HG03175 (cell line): ENCODE measurements around the gene SLC6A7.
"Not testable (repeated sequence)": the region's sequence is repeated elsewhere in the genome, so short reads cannot be mapped to it uniquely, and the experiment has no call there.

Source experiments
- ATAC-seq: cut with Tn5 transposase; IDR thresholded peaks from one replicate; pipeline ENCODE4 v1.9.1; 2021; ENCODE audit warnings: mild to moderate bottlenecking, moderate library complexity; ENCODE audit not compliant: unreplicated experiment

Gene SLC6A7

DNA sequence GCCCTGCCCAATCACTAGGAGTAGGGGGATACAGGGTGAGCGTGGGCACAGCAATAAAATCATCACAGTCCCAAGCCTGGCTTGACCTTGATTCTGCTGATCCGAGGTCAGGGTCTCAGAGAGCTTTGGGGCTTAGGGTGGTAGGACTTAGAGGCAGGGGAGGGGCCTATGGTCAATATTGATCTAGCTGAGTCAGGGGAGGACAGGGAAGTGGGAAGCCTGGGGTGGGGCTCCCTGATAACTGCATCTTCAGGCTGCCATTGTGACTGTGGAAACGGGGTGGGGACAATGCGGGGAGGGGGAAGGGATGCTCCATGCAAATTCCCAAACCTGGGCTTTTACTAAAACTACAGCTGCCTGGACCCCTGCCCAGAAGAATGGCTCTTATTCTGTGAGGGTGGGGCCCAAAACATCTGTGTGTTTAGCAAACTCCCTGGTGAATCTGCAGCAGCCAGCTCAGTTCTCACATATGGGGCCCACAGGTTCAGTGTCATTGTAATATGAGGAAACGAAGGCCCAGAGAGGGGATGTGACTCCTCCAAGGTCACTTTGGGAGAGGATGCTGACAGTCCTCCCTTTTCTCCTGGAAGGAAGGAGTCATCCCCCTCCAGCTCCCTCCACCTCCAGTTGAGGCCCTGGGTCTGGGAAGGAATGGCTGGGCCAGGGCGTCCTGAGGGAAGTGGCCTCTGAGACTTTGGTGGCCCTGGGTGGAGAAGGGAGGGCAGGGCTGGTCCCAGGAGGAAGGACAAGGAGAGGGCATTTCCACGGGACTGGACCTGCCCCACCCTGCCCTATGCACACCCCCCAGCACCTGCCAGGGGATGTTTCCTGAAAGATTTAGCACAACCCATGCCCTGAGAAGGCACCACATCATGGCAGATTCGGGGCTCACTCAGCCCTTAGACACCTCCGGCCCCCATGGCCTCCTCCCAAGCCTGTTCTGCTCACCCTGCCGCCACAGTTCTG lies 26.4 kb downstream of the SLC6A7 start:
- ATAC-seq, result no peak

DNA sequence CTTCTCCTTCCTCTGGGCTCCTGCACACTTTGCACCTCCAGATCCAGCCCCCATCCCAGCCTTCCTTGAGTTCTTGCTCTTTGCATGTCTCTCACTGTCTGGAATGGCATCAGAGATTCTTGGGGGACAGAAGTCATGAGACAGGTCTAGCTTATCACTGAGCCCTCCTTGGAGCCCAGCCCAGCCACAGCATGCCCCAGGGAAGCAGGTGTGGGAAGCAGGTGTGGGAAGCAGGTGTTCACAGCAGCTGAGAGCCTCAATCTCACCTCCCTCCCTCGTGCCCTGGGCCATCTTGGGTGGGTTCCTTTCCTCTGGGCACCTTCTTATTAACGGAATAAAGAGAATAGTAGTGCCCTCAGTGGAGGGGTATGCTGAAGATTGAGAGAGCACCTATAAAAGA lies 27.2 kb downstream of the SLC6A7 start:
- ATAC-seq, result no peak

DNA sequence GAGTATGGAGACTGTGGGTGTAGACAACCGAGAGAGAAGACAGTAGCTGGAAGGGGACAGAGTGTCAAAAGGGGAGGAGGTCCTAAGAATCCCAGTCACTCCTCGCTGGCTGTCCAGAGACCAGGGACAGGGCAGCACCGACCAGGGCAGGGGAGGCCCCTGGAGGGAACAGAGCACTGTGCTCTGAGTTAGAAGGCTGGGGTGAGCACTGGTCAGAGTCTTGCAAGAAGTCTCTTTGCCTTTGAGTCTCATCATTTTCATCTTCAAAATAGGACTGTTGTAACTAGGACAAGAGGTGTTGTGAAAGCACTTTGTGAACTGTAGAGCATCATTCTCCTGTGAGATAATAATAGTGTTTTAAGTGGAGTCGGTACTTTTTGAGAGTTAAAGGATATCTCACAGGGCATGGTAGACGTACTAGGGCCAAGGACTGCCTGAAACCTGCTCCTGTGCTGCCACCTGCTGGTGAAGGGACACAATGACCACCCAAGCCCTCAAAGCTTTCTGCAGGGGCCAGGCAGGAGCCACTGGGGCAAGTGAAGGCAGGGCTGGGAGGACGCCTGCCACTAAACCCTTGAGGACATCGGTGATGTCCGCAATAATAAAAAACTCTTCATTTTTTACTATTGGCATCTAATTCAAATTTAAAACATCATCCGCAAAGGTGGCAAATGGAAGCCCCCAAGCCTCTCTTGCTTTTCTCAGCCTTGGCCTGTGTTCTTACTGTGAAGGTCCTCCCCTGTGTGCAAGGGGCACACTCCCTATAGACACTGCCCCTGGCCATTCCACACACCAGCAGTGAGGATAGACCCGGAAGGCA lies 28.2 kb downstream of the SLC6A7 start:
- peak; percentile 87 for ATAC-seq

DNA sequence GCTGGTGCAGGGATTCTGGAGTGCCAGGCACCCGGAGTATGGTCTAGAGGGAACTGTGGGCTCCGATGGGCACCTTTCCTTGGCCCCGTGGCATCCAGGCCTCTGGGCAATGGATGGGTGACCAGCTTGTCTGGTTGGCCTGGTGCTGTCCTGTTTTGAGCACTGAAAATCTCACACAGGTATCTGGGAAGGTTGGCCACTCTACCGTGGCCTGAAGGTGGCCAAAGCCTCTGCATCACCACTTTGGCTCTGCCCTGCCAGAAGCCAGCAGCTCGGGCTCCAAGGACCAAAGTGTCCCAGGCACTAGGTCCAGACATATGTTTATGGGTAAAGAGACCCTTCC lies 28.8 kb downstream of the SLC6A7 start:
- no peak for ATAC-seq

DNA sequence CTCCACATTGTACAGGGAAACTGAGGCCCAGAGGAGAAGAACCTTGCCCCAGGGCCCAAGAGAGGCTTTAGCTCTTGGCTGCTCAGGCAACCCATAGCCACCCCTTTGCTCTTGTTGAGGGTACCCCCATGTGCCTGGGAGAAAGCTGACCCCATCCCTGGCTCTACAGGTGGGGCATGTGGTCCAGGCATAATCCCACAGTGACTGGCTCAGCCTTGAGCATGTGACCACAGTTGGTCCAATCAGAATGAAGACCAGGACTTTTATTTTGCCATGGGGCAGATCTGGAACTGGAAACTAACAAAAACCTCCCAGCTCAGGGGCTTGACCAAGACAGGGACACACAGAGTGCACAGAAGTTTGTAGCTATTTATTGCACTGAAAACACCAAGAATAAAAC lies 29.3 kb downstream of the SLC6A7 start:
- ATAC-seq, result no peak

DNA sequence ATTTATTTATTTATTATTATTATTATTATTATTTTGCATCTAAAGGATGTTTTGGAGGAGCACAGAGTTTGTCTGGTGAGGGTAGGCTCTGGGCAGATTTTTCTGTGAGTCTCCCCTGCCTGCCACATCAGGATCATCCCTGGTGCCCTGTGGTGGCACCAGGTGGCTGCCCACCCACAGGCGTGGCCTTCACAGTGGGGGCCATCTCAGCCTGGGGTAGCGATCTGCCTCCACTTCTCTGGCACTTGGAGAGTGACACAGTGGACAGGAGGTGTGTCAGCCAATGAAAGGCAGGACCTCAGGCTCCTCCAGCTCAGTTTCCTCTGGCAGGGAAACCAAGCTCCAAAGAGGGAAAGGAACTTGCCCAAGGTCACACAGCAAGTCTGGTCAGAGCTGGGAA lies 30.0 kb downstream of the SLC6A7 start:
- no peak for ATAC-seq

DNA sequence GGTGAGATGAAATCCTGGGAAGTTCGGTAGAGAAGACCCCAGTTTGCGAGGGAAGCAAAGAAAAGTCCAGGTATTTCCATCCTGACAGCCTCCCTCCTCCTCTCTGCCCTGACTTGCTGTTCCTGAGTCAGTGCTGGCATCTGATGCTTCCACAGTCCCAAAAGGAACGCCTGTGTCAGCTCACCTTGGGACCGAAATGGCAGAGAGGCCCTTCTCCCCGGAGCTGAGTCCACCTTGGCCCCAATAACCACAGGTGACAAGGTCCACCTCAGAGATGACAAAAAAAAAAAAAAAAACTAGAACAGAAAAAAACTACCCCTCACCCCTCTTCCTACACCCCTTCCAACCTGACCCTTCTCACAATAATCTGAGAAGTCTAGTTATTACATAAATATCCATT lies 31.6 kb downstream of the SLC6A7 start:
- ATAC-seq, result no peak

DNA sequence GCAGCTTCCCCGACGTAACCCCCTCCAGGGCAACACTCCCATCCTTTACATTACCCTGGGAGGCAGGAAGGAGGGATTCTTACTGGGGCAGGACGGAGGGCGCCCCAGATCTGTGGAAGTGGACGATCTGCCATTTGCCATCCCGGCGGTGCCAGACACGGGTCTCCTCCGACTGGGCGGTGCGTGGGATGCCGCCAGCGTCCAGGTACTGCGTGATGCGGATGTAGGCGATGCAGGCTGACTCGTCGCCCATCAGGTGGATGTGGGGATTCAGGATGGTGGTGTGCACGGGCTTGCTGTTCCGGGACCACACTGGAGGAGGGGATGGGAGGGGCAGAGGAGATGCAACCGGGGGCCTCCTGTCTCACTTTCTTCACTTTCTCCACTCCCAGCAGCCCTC lies 33.0 kb downstream of the SLC6A7 start:
- ATAC-seq, result no peak

DNA sequence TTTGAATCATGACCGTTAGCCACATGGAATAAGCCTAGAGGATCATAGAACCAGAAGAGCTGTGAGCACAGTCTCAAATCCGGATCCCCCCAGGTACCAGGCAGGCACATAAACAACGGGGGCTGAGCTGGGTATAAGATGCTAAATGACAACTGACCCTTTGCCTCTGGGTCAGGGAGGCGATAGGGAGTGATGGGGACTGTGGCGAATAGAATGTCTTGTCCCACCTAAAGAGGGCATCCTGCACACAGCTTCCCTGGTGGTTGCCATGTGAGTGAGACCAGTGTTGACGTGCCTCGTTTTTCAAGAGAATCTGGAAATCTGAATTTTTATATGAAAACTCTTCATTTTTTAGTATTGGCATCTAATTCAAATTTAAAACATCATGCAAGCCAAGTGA lies 33.6 kb downstream of the SLC6A7 start:
- ATAC-seq, result no peak

DNA sequence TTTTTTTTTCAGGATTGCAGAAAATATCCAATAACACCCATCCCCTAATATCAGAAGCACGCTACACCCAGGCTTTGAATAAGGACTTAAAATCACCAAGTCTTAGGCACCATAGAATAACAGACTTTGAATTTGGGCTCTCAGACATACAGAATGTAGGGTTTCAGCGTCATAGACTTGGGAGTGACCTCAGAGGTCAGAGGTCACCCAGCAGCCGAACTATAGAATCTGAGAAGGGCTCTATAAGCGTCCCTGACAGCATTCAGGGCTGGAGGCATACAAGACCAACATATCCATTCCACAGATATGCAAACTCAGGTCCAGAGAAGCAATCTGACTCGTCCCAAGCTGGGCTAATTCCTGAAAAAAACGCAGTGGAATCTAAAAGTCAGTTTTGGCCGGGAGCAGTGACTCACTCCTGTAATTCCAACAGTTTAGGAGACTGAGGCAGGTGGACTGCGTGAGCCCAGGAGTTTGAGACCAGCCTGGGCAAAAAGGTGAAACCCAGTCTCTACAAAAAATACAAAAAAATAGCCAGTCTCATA lies 34.7 kb downstream of the SLC6A7 start:
- ATAC-seq, result no peak

DNA sequence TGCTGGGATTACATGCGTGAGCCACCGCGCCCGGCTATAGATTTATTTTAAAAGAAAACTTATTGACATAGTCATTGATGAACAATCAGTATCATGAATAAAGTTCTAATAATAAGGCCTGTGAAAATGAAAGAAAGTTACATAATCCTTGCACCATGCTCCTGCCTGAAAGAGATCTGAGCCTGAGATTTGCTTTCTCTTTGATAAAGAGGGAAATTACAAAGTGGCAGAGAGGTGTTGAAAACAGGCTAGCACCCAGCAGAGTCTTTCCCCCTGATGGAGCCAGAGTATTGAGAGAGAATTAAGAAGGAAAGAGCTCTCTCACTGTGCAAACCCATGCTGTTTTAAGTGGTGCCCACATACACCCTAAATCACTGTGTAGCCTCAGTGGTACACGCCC lies 37.2 kb downstream of the SLC6A7 start:
- no peak for ATAC-seq

DNA sequence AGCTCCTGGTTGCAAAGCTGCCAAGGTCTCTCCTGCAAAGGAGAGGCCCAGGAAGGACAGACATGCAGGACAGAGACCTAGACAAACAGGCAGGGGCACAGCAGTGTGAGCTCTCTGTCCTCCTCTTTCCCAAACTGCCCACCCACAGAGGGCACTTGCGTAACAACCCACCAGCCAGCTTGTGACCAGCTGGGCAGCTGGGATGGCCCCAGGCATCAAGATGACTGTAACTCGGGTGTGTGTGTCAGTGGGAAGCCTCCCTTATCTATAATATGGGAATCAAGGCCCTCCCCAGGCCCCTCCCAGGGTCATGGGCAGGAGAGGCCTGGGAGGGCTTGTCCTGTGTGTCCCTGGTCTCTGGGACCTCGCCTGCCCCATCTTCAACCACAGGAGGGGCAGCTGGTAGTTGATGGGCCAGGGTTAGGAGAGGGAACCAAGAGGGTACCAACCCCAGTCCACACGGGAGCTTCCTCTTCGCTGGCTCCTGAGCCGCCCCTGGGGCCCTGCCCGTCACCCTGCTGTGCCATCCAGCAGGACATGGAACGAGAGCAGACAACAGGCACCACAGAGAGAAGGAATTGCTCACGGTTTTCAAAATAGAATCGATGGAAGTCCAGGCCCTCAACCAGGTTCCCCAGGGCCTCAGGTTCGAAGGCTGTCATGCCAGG lies 37.9 kb downstream of the SLC6A7 start:
- no peak for ATAC-seq

DNA sequence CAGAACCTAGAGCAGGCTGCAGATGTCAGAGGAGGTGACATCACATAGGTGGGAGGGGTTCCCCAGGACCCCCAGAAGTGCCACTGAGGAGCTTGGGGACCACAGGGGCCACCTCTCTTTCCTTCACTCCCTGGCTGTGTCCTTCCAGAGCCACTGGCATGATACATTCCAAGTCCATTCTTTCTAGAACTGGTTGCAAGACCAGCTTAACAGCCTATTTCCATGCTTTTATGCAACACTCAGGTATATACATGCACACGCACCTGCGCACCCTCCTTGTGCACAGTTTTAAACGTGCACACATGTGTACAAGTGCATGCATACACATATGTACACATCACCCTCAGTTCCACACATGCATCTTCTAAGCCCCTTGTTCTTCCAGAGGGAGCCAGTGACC lies 39.7 kb downstream of the SLC6A7 start:
- ATAC-seq, result no peak

DNA sequence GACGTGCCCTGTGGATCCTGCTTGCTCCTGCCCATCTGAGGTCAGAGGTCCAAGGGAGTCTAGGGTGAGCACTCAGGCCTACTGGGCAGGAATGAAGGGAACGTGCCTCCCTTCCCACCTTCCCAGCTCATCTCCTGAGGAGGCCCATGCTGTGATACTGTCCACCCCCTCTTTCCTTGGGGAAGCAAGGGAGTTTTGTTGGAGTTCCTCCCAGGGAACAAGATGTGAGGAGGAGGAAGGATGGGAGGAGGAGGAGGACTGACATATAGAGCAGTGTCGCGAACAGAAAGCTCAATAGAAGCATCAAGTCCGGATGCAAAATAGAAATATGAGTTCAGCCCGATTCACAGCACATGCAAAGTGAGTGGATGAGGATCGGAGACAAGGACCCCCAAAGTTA lies 41.0 kb downstream of the SLC6A7 start:
- no peak for ATAC-seq

DNA sequence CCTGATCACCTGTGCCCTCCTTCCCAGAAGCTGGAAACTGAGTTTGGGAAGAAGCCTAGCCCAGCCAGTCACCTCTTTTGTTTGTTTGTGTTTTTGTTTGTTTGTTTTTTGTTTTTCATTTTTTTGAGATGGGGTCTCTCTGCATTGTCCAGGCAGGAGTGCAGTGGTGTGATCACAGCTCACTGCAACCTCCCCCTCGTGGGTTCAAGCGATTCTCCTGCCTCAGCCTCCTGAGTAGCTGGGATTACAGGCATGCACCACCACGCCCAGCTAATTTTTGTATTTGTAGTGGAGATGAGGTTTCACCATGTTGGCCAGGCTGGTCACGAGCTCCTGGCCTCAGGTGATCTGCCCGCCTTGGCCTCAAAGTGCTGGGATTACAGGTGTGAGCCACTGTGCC lies 43.8 kb downstream of the SLC6A7 start:
- ATAC-seq, result not testable (repeated sequence)

DNA sequence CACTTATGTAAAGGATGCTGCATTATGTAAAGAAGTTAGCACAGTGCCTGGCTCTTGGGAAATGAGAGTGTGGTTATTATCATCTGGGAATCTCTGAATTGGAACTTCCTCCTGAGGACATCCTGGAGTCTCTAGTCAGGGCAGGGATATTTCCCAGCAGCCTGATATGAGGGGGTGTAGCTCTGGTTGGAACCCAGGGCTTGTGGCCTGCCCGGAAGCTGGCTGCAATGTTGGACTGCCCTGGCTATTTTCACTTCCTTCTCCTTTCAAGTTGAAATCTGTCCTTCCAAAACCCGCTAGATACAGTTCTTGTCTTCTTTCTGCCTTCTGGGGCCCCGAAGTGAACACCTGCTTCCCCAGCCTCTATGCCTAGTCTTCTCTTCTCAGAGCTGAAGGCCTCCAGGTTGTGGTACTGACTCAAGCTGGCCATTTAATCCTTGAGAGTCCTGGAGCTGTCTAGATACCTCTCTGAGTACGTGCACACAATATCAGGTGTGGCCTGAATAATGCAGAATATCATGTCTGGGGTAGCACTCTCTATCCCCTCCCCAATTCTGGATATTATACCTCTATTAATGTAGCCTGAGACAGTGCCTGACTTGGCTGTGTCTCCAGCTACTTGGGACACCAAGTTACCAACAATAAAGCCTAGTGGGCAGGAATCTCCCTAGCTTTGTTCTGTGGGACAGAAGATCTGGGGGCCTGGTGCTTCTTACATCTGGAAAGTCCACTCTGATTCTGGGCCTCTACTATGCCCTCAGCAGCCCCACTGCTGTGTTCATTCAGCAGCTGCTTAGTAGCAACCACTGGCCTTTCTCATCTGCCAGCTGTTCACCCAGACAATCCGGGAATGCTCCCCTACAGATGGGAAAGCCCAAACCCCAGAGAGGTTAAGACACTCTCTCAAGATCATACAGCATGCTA lies 45.0 kb downstream of the SLC6A7 start:
- ATAC-seq, result no peak

DNA sequence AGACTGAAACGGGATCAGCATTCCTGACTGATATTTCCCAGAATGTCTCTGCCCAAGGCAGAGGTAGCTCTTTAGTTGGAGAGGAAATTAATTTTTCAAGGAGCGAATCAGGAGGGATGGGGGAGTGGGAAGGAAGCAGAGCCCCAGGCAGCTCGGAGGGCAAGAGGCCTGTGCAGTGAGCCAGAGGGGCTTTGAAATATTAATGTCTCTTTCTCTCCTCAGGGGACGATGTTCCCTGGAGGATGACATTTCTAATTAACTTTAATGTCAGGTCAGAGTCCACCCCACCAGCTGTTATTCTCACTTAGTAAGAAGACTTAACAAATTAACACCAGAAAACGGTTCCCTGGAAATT lies 45.6 kb downstream of the SLC6A7 start:
- no peak for ATAC-seq

DNA sequence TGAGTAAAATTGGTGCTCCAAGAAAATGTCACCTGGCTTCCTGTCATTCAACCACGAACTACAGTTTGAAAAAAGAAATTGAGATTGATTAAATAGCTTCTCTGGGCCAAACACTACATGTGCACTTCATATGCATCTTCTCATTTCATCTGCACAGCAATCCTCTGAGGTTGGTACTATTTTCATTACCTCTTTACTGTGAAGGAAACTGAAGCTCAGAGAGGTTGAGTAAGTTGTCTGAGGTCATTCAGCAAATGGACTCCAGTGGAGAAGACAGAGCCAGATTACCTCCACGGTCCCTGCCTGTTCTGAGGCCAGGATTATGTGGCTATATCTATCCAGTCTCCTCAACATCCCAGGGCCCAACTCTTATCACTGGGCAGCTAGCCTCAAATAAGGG lies 46.5 kb downstream of the SLC6A7 start:
- no peak for ATAC-seq

DNA sequence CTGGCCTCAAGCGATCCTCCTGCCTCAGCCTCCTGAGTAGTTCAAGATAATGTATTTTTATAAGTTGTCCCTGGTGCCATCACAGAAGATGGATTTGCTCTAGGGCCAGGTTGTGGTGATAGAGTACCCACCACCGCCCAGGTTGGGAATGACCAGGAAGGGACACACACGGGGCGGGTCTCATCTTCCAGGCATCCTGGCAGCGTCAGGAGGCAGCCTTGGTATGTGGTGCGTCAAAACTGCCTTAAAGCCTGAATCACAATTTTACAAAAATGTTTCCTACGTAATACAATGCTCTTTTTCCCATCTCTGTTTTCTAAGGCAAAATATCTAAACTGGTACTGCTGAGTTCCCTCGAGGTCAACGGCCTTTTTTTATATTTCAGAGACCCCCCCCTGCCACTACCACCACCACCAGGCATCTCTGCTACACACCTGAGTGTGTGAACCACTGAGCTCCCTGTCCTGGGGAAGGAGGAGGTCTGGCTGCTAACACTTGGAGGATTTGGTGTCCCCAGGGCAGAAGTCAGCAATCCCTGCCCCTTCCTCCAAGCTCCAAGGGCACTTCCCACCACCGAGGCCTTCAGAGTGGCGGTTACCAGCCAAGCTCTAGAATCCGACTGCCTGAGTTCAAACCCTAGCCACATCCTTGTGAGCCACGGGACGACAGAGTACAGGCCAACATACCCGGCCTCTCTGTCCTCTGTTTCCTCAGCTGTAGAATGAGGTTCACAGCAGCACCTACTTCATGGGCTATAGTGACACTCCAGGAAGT lies 47.3 kb downstream of the SLC6A7 start:
- ATAC-seq, result no peak

DNA sequence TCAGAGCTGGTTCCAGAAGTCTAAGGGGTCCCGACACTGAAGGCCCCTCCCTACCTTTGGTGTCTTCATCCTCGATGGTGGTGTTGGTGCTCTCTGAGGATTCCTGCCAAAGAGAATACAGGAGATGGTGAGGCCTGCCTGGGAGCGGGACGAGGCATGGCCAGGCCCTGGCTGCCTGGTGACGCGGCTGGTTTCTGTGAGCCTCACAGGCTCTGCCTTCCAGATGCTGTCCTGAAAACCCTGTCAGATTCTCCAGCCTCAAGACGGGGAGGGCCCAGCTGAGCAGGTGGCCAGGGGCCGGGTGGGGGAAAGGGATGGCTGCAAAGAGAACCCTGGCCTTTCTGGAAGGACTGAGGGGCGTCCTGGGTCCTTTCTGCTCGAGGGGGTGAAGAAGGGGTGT lies 48.8 kb downstream of the SLC6A7 start:
- no peak for ATAC-seq
